HepG2 (cell line): Measurements from ENCODE around the gene MORN5. TPM values are rescaled to one million over a fixed set of nuclear protein-coding genes. Genes with fewer than 3 reads are reported as not detected.

Experiments used
- ATAC-seq: fragments of 200-7000 bp; cut with Tn5 transposase; 3 replicates; pipeline ENCODE4 v1.9.1; 2020; ENCODE audit warnings: mild to moderate bottlenecking, moderate library complexity
- BruUV-seq: library from RNA; stranded (reverse); fragments of 400-500 nt; replicated peaks from 2 replicates; lab custom pipeline; 2021; lab: Mats Ljungman, UMichigan
- CTCF ChIA-PET: fragments of 300-600 bp; formaldehyde crosslinking; extraction: SDS; loops from one replicate; lab custom pipeline; 2021; ENCODE audit warnings: low total read pairs, inconsistent platforms, low intra/inter-chr PET ratio; lab: Yijun Ruan, JAX
- POLR2A ChIA-PET: fragments of 350-600 bp; sonication (Branson Sonifier 250); formaldehyde crosslinking; loops from one replicate; lab custom pipeline; 2020; ENCODE audit warnings: antibody characterized with exemption, inconsistent platforms; lab: Yijun Ruan, JAX
- DNase-seq: peaks from one replicate; pipeline ENCODE4 v3.0.0-alpha.2; 2015; ENCODE audit warnings: low spot score
- FAIRE-seq: peaks from 3 replicates; lab custom pipeline; 2011; peaks lifted over from hg19 to GRCh38; lab: Jason Lieb, UNC
- H2AFZ ChIP-seq: one replicate; pipeline ENCODE4 v1.6.1; 2011; ENCODE audit warnings: low read length, inconsistent platforms
- H3K27ac ChIP-seq: fragments of 300-600 bp; 3 replicates; pipeline ENCODE4 v1.8.0; 2011; ENCODE audit warnings: mixed run types, mild to moderate bottlenecking, mixed read lengths, low read length, inconsistent platforms; ENCODE audit not compliant: insufficient read depth; ENCODE audit errors: extremely low read length
- H3K27me3 ChIP-seq, 2 experiments: fragments of 200-600 bp in 1 of 2; 2 replicates in 1 of 2; 3 replicates in 1 of 2; pipeline versions ENCODE4 v1.6.0 to v1.8.0; 2011; ENCODE audit warnings: low read length in 2 of 2, mild to moderate bottlenecking in 2 of 2, moderate library complexity in 2 of 2, inconsistent platforms in 1 of 2; ENCODE audit not compliant: insufficient read depth in 2 of 2, control insufficient read depth in 1 of 2
- H3K36me3 ChIP-seq, 2 experiments: fragments of 200-600 bp in 1 of 2; replicated peaks in 1 of 2; 2 replicates in 1 of 2; 3 replicates in 1 of 2; pipeline versions ENCODE4 v1.5.1 to v1.8.0; 2011; ENCODE audit warnings: low read length in 2 of 2, inconsistent platforms in 1 of 2; ENCODE audit not compliant: insufficient read depth in 2 of 2, control insufficient read depth in 1 of 2
- H3K4me1 ChIP-seq: 2 replicates; pipeline ENCODE4 v1.5.1; 2012; ENCODE audit warnings: low read length, inconsistent platforms; ENCODE audit not compliant: insufficient read depth
- H3K4me2 ChIP-seq: 2 replicates; pipeline ENCODE4 v1.6.0; 2011; ENCODE audit warnings: low read depth, low read length, inconsistent platforms
- H3K4me3 ChIP-seq, 3 experiments: fragments of 200-600 bp in 1 of 3; sonication (generic), shearing (Covaris generic) in 1 of 3; replicated peaks in 1 of 3; 2 replicates each; pipeline ENCODE4 v1.5.1; 2011 to 2016; ENCODE audit warnings: low read length in 3 of 3, inconsistent platforms in 2 of 3, low read depth in 2 of 3, mild to moderate bottlenecking in 2 of 3, control low read depth in 1 of 3, mixed read lengths in 1 of 3; ENCODE audit not compliant: insufficient read depth in 1 of 3
- H3K79me2 ChIP-seq: one replicate; pipeline ENCODE4 v1.6.1; 2011; ENCODE audit warnings: low read length, inconsistent platforms; ENCODE audit not compliant: insufficient read depth
- H3K9ac ChIP-seq: 2 replicates; pipeline ENCODE4 v1.6.0; 2011; ENCODE audit warnings: mild to moderate bottlenecking, low read depth, low read length, inconsistent platforms; ENCODE audit not compliant: insufficient read depth
- H3K9me3 ChIP-seq: 2 replicates; pipeline ENCODE4 v1.5.1; 2012; ENCODE audit warnings: mild to moderate bottlenecking, low read length
- H4K20me1 ChIP-seq: 2 replicates; pipeline ENCODE4 v1.6.0; 2011; ENCODE audit warnings: inconsistent platforms, mild to moderate bottlenecking, low read length, moderate library complexity; ENCODE audit not compliant: insufficient read depth
- HNRNPL ChIP-seq: fragments of 200-400 bp; formaldehyde crosslinking; IDR thresholded peaks from 2 replicates; pipeline ENCODE4 v1.6.1; 2017; ENCODE audit warnings: mild to moderate bottlenecking, low read depth, low read length
- MAFF ChIP-seq: IDR thresholded peaks from 2 replicates; pipeline ENCODE4 v1.6.1; 2011; ENCODE audit warnings: low read depth, low read length, improper control_type of control experiment
- STAG1 ChIP-seq: sonication (generic); formaldehyde crosslinking; IDR thresholded peaks from 2 replicates; pipeline ENCODE4 v1.4.0; 2020; ENCODE audit warnings: missing genetic modification reagents
- WGBS: methylation state at CpG from one replicate; pipeline ENCODE4 v1.1.6; 2017; ENCODE audit warnings: low lambda C conversion rate; 5-methylcytosine and 5-hydroxymethylcytosine counted together
- in situ Hi-C: cut with HindIII; loops from 2 replicates; pipeline ENCODE4 v1.10.0; 2017; ENCODE audit warnings: low pct_unique_long_range_greater_than_20kb; ENCODE audit not compliant: extremely low pct_ligation_motif_present
- intact Hi-C: fragments of 100-400 bp; cut with micrococcal nuclease; formaldehyde crosslinking; loops from one replicate; pipeline ENCODE4 v1.10.0; 2022; ENCODE audit not compliant: unreplicated experiment
- polyA plus RNA-seq, 8 experiments: library from polyadenylated mRNA; depleted of rRNA in 3 of 8; stranded (reverse) in 7 of 8; unstranded in 1 of 8; fragments of >200 nt; fragmentation: Illumina TruSeq in 4 of 8; extraction: Trizol in 4 of 8; gene quantifications; 2 replicates each; pipeline versions ENCODE4 v1.2.1 to v1.2.3, GENCODE V29; 2011 to 2016; ENCODE audit warnings: low read depth in 4 of 8, missing spikeins in 1 of 8, mixed read lengths in 1 of 8; ENCODE audit not compliant: insufficient read depth in 1 of 8
- total RNA-seq, 5 experiments: library from RNA; depleted of rRNA; stranded (reverse); fragments of >200 nt; fragmentation: Illumina TruSeq; extraction: Trizol; gene quantifications; 2 replicates each; pipeline ENCODE4 v1.2.3, GENCODE V29; 2016; ENCODE audit warnings: low read depth in 1 of 5
- TF ChIP-seq, protein P1 (sequence below): sonication (generic); formaldehyde crosslinking; IDR thresholded peaks from 2 replicates; pipeline ENCODE4 v1.5.0; 2020; ENCODE audit warnings: mild to moderate bottlenecking, missing genetic modification reagents, moderate library complexity

The MORN5 gene
- total and polyA plus RNA-seq, 2 of the 13 experiments (the other 11 are each of a cell fraction or from before 2014, with no cell fraction given), result not detected

DNA sequence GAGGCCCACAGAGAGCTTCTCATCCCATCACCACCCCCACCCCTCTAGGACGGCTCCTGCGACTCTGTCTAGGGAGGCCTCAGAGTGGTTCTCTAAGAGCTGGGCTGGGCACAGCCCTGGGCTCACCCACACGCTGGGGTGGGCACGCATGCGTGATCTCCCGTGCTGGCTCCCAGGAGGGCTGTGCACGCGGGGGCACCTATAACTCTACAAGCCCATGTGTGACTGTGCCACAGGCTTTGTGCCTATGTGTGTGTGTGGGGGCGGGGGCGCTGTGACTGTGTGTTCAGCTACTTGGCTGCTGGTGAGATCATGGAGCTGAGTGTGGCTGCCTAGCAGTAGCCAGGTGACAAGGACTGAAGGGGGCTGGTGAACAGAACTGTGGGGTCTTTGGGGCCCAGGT lies 32.3 kb upstream of the MORN5 start:
- in situ Hi-C loops, result loop anchor here (10.0 kb wide), 1 partner anchor 327 kb away; no protein-coding TSS in a partner anchor
- no peaks in the 10 kb centered on the region for H4K20me1 ChIP-seq
- no peaks in the 10 kb centered on the region for H3K79me2 ChIP-seq
- BruUV-seq, result no TSS peak
- TF ChIP-seq, protein P1, sequence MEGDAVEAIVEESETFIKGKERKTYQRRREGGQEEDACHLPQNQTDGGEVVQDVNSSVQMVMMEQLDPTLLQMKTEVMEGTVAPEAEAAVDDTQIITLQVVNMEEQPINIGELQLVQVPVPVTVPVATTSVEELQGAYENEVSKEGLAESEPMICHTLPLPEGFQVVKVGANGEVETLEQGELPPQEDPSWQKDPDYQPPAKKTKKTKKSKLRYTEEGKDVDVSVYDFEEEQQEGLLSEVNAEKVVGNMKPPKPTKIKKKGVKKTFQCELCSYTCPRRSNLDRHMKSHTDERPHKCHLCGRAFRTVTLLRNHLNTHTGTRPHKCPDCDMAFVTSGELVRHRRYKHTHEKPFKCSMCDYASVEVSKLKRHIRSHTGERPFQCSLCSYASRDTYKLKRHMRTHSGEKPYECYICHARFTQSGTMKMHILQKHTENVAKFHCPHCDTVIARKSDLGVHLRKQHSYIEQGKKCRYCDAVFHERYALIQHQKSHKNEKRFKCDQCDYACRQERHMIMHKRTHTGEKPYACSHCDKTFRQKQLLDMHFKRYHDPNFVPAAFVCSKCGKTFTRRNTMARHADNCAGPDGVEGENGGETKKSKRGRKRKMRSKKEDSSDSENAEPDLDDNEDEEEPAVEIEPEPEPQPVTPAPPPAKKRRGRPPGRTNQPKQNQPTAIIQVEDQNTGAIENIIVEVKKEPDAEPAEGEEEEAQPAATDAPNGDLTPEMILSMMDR (CRISPR knock-in tag), result peak; percentile 51; the same call in 1 of the 2 replicates
- TF ChIP-seq STAG1 (peak; percentile 38; the same call in 1 of the 2 replicates), HNRNPL (0 out of 2 replicates have a peak, but pooled peaks have one; percentile 48), MAFF (no peak)
- intact Hi-C loops, result no loop called here
- 40% methylated on average over 1 of the region's 10 CpGs for WGBS
- H3K36me3 ChIP-seq, result no peaks in the 10 kb centered on the region
- H3K4me3 ChIP-seq, result no peak overlapping the region
- DNase-seq, result no peak
- H3K27me3 ChIP-seq, result peaks cover 0 to 20% of the 10 kb centered on the region in 2 experiments; a peak in 1 of 5 replicates
- H3K4me2 ChIP-seq, result no peak overlapping the region
- ChIA-PET CTCF (interaction anchor here (0.9 kb wide), 1 partner anchor 223 kb away, joined by 4 read pairs; no protein-coding TSS in a partner anchor), POLR2A (no interaction called here)
- H3K9ac ChIP-seq, result no peak overlapping the region
- FAIRE-seq, result no peak
- no peak for ATAC-seq
- no peak overlapping the region for H3K27ac ChIP-seq
- H3K4me1 ChIP-seq, result peaks cover 33% of the 10 kb centered on the region
- H3K9me3 ChIP-seq, result no peaks in the 10 kb centered on the region
- H2AFZ ChIP-seq, result no peak overlapping the region
